ENCODE results near the gene RFWD3. TPM values are rescaled to one million over a fixed set of nuclear protein-coding genes. Genes with fewer than 3 reads are reported as not detected.

Gene RFWD3
- polyA plus RNA-seq, 3 donors, result 5.0 to 8.4 (median 8.4) TPM

GRCh38 chr16:74659041-74659440 is 7.6 kb downstream of the RFWD3 start:
- H3K4me3 Mint-ChIP-seq, result no peak overlapping the region
- H3K36me3 ChIP-seq (replicated peaks in 1 of 2; ENCODE audit: control insufficient read depth in 1 of 2, insufficient read depth in 2 of 2, low read length in 2 of 2), result peaks cover 36 to 93% of the 10 kb centered on the region in 2 donors
- peaks cover 42% of the 10 kb centered on the region for H3K4me1 Mint-ChIP-seq
- no peak overlapping the region for H2AFZ ChIP-seq (ENCODE audit: insufficient read depth, low read depth, low read length, poor library complexity, severe bottlenecking)
- H3K4me2 ChIP-seq (replicated peaks; ENCODE audit: extremely low read depth, low read length, poor library complexity, severe bottlenecking), result no peak overlapping the region
- H3K27me3 Mint-ChIP-seq (ENCODE audit: low read depth in 3 of 3), result no peaks in the 10 kb centered on the region
- H3K4me1 ChIP-seq (ENCODE audit: control insufficient read depth in 1 of 2, insufficient read depth in 2 of 2, low read length in 2 of 2), result peaks cover 16 to 18% of the 10 kb centered on the region in 2 donors
- no peak overlapping the region for H3K9ac ChIP-seq (ENCODE audit: insufficient read depth, low read length, poor library complexity, severe bottlenecking)
- H3K79me2 ChIP-seq (ENCODE audit: insufficient read depth, low read length), result peaks cover 100% of the 10 kb centered on the region
- peaks cover 58 to 70% of the 10 kb centered on the region in 2 donors for H3K36me3 Mint-ChIP-seq
- 91% methylated on average over 2 of the region's 2 CpGs for WGBS (ENCODE audit: insufficient coverage)
- H3K27me3 ChIP-seq (ENCODE audit: control insufficient read depth in 2 of 2, insufficient read depth in 2 of 2, low read length in 2 of 2), result no peaks in the 10 kb centered on the region
- no peak for DNase-seq
- intact Hi-C loops (cut with micrococcal nuclease), result no loop called here
- H3K27ac Mint-ChIP-seq, result peak overlapping the region in 2 of 7 donors; percentile 35 to 69
- H3K9me3 Mint-ChIP-seq, result no peaks in the 10 kb centered on the region
- TF ChIP-seq CTCF (IDR thresholded peaks at IDR 0.05), result no peak
- no peak overlapping the region for H3K4me3 ChIP-seq (replicated peaks in 1 of 3; ENCODE audit: low read depth in 2 of 3, low read length in 3 of 3)
- peaks cover 42% of the 10 kb centered on the region for H4K20me1 ChIP-seq (ENCODE audit: insufficient read depth, low read length)
- H3K9me3 ChIP-seq (replicated peaks in 1 of 2; ENCODE audit: control insufficient read depth in 1 of 2, insufficient read depth in 1 of 2, low read length in 2 of 2), result no peaks in the 10 kb centered on the region
- H3K27ac ChIP-seq (ENCODE audit: low read depth in 1 of 2, low read length in 2 of 2), result peak overlapping the region in 1 of 2 donors; percentile 53

GRCh38 chr16:74657870-74658642 is 8.6 kb downstream of the RFWD3 start:
- Histone ChIP-seq H3K4me3 (replicated peaks in 1 of 3; ENCODE audit: low read depth in 2 of 3, low read length in 3 of 3) (no peak overlapping the region), H3K36me3 (replicated peaks in 1 of 2; ENCODE audit: control insufficient read depth in 1 of 2, insufficient read depth in 2 of 2, low read length in 2 of 2) (peaks cover 32 to 93% of the 10 kb centered on the region in 2 donors), H3K79me2 (ENCODE audit: insufficient read depth, low read length) (peaks cover 100% of the 10 kb centered on the region), H3K9me3 (replicated peaks in 1 of 2; ENCODE audit: control insufficient read depth in 1 of 2, insufficient read depth in 1 of 2, low read length in 2 of 2) (no peaks in the 10 kb centered on the region), H3K4me1 (ENCODE audit: control insufficient read depth in 1 of 2, insufficient read depth in 2 of 2, low read length in 2 of 2) (peaks cover 16 to 18% of the 10 kb centered on the region in 2 donors), H2AFZ (ENCODE audit: insufficient read depth, low read depth, low read length, poor library complexity, severe bottlenecking) (no peak overlapping the region), H3K27ac (ENCODE audit: low read depth in 1 of 2, low read length in 2 of 2) (peak overlapping the region in 1 of 2 donors; percentile 70), H3K9ac (ENCODE audit: insufficient read depth, low read length, poor library complexity, severe bottlenecking) (peak overlapping the region; percentile 36), H3K4me2 (replicated peaks; ENCODE audit: extremely low read depth, low read length, poor library complexity, severe bottlenecking) (peak overlapping the region; percentile 30), H4K20me1 (ENCODE audit: insufficient read depth, low read length) (peaks cover 42% of the 10 kb centered on the region), H3K27me3 (ENCODE audit: control insufficient read depth in 2 of 2, insufficient read depth in 2 of 2, low read length in 2 of 2) (no peaks in the 10 kb centered on the region)
- peak in 2 of 3 donors; percentile 11 to 17 for DNase-seq
- H3K9me3 Mint-ChIP-seq, result no peaks in the 10 kb centered on the region
- H3K27me3 Mint-ChIP-seq (ENCODE audit: low read depth in 3 of 3), result no peaks in the 10 kb centered on the region
- H3K36me3 Mint-ChIP-seq, result peaks cover 50 to 64% of the 10 kb centered on the region in 2 donors
- H3K27ac Mint-ChIP-seq, result peak overlapping the region in 6 of 7 donors; percentile 10 to 81 (median 58)
- H3K4me3 Mint-ChIP-seq, result peak overlapping the region in 1 of 2 donors; percentile 8
- peaks cover 43% of the 10 kb centered on the region for H3K4me1 Mint-ChIP-seq
- TF ChIP-seq CTCF (IDR thresholded peaks at IDR 0.05), result no peak
- 100% methylated on average over 1 of the region's 5 CpGs for WGBS (ENCODE audit: insufficient coverage)
- intact Hi-C loops (cut with micrococcal nuclease), result no loop called here
